AG10803 (cell line): ENCODE results near the gene ATP6V1G1.
A peak's percentile ranks its signal among the peaks of the same experiment; 100 is the strongest.

Experiments
- DNase-seq: peaks from one replicate; pipeline ENCODE4 v3.0.0; 2010; ENCODE audit warnings: low read depth
- H3K4me3 ChIP-seq: 2 replicates; pipeline ENCODE4 v1.5.1; 2011; ENCODE audit warnings: mild to moderate bottlenecking, low read length, control low read depth
- CTCF ChIP-seq: conservative IDR thresholded peaks from 2 replicates; pipeline ENCODE4 v1.5.1; 2011; ENCODE audit warnings: mild to moderate bottlenecking, low read length, control low read depth, inconsistent platforms

The ATP6V1G1 gene

GRCh38 chr9:114580609-114581193 is 6.9 kb upstream of the ATP6V1G1 start:
- no peak for DNase-seq
- no peak for TF ChIP-seq CTCF

DNA sequence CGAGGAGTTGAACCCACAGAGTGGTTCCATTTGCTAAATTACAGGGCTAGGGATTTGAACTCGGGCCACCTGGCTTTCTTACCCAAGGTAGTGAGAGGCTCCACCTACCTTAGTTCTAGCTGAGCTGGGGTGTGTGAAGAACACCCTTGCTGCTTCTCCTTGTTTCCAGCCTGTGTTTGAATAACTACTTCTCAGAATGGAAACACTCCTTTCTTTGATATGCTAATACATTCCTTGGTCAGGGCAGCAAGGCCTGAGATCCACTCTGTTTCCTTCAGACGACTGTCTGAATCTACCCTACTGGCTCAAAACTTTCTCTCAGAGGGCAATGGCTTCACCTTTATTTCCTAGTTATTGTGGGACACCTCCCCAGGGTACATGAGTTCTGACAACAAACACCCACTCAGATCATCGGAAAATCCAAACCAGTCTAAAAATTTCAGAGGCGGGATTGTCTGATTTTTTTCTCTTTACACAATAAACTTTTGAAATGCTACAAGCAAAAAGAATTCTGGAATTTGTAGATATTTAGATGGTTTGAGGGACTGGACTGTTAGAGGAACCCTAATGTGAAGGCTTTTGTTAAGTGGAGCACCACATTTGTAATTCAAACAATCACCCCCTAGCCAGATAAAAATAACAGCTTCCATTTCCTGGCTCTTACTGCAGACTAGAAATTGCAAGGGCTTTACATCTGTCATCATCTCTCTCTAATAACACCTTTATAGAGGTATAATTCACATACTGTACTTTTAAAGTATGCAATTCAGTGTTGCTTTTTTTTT is 4.0 kb upstream of the ATP6V1G1 start:
- no peak for DNase-seq
- no peak for TF ChIP-seq CTCF
- H3K4me3 ChIP-seq = no peak overlapping the region

More at GRCh38 chr9:114580609-114581193, 6.9 kb upstream of the ATP6V1G1 start:
- H3K4me3 ChIP-seq = no peak overlapping the region

- DNase-seq = peak; percentile 78
- no peak for TF ChIP-seq CTCF
- peak overlapping the region; percentile 99 for H3K4me3 ChIP-seq
These were observed 641 bp downstream of the ATP6V1G1 start for GRCh38 chr9:114588210-114588609.

DNA sequence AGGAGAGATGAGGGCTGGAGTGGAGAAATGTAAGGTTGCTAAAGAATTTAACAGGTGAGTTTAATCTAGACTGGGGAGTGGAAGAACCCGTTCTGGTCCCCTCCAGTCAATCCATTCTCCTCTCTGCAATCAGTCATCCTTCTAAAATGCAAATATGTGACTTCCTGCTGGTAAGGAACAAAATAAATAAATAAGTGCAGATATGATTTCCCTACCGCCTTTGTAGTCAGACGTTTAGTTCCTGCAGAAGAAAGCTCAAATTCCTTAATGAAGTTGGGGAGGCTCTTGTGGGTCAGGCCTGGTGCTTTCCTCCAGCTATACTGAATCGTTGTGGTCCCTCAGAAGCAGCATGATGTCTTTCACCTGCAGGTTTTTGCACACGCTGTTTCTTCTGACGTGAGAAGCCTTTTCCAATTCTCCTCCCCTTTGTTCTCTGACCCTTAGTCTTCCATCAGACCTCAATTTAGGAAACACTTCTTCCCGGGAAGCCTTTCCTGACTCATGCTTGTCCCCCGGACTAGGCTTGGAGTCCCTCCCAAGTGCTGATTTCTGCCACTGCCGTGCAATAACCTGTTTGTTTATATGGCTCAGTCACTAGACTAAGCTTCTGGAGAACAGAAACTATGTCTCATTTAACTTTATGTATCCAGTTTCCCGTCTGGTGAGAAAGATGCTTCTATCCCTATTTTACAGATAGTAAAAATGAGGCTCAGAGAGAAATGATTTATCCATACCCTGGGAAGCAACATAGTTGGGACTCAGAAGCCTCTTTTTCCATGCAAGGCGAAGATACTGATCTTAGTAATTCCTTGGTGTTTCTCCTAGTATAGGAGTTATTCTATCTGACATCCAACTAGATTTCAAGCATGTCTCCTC is 1.3 kb downstream of the ATP6V1G1 start:
- H3K4me3 ChIP-seq = peak overlapping the region; percentile 99
- no peak for TF ChIP-seq CTCF
- DNase-seq = peak; percentile 43

DNA sequence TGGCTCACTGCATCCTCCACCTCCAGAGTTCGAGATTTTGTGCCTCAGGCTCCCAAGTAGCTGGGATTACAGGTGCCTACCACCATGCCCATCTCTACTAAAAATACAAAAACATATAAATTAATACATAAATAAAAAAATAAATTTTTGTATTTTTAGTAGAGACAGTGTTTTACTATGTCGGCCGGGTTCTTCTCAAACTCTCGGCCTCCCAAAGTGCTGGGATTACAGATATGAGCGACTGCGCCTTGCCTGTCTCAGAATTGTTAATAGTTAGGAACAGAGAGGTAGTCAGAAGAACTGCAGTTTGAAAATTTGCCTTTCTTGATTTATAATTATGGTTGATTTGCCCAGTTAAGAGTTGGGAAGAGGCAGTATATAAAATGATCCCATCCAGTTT is 2.8 kb downstream of the ATP6V1G1 start:
- DNase-seq = no peak
- H3K4me3 ChIP-seq = no peak overlapping the region
- TF ChIP-seq CTCF = no peak

GRCh38 chr9:114591291-114591787 is 3.8 kb downstream of the ATP6V1G1 start:
- H3K4me3 ChIP-seq = no peak overlapping the region
- no peak for TF ChIP-seq CTCF
- DNase-seq = peak; percentile 28
